HepG2 (cell line): ENCODE data around the gene THBS2. TPM values are rescaled to one million over a fixed set of nuclear protein-coding genes. Genes with fewer than 3 reads are reported as not detected.

Experiments used
- ATAC-seq: fragments of 200-7000 bp; cut with Tn5 transposase; 3 replicates; pipeline ENCODE4 v1.9.1; 2020; ENCODE audit warnings: mild to moderate bottlenecking, moderate library complexity
- BruUV-seq: library from RNA; stranded (reverse); fragments of 400-500 nt; replicated peaks from 2 replicates; lab custom pipeline; 2021; lab: Mats Ljungman, UMichigan
- CTCF ChIA-PET: fragments of 300-600 bp; formaldehyde crosslinking; extraction: SDS; loops from one replicate; lab custom pipeline; 2021; ENCODE audit warnings: low total read pairs, inconsistent platforms, low intra/inter-chr PET ratio; lab: Yijun Ruan, JAX
- POLR2A ChIA-PET: fragments of 350-600 bp; sonication (Branson Sonifier 250); formaldehyde crosslinking; loops from one replicate; lab custom pipeline; 2020; ENCODE audit warnings: antibody characterized with exemption, inconsistent platforms; lab: Yijun Ruan, JAX
- DNase-seq: peaks from one replicate; pipeline ENCODE4 v3.0.0-alpha.2; 2015; ENCODE audit warnings: low spot score
- FAIRE-seq: peaks from 3 replicates; lab custom pipeline; 2011; peaks lifted over from hg19 to GRCh38; lab: Jason Lieb, UNC
- H2AFZ ChIP-seq: one replicate; pipeline ENCODE4 v1.6.1; 2011; ENCODE audit warnings: low read length, inconsistent platforms
- H3K27ac ChIP-seq: fragments of 300-600 bp; 3 replicates; pipeline ENCODE4 v1.8.0; 2011; ENCODE audit warnings: mixed run types, mild to moderate bottlenecking, mixed read lengths, low read length, inconsistent platforms; ENCODE audit not compliant: insufficient read depth; ENCODE audit errors: extremely low read length
- H3K27me3 ChIP-seq, 2 experiments: fragments of 200-600 bp in 1 of 2; 2 replicates in 1 of 2; 3 replicates in 1 of 2; pipeline versions ENCODE4 v1.6.0 to v1.8.0; 2011; ENCODE audit warnings: low read length in 2 of 2, mild to moderate bottlenecking in 2 of 2, moderate library complexity in 2 of 2, inconsistent platforms in 1 of 2; ENCODE audit not compliant: insufficient read depth in 2 of 2, control insufficient read depth in 1 of 2
- H3K36me3 ChIP-seq, 2 experiments: fragments of 200-600 bp in 1 of 2; replicated peaks in 1 of 2; 2 replicates in 1 of 2; 3 replicates in 1 of 2; pipeline versions ENCODE4 v1.5.1 to v1.8.0; 2011; ENCODE audit warnings: low read length in 2 of 2, inconsistent platforms in 1 of 2; ENCODE audit not compliant: insufficient read depth in 2 of 2, control insufficient read depth in 1 of 2
- H3K4me1 ChIP-seq: 2 replicates; pipeline ENCODE4 v1.5.1; 2012; ENCODE audit warnings: low read length, inconsistent platforms; ENCODE audit not compliant: insufficient read depth
- H3K4me2 ChIP-seq: 2 replicates; pipeline ENCODE4 v1.6.0; 2011; ENCODE audit warnings: low read depth, low read length, inconsistent platforms
- H3K4me3 ChIP-seq, 3 experiments: fragments of 200-600 bp in 1 of 3; sonication (generic), shearing (Covaris generic) in 1 of 3; replicated peaks in 1 of 3; 2 replicates each; pipeline ENCODE4 v1.5.1; 2011 to 2016; ENCODE audit warnings: low read length in 3 of 3, inconsistent platforms in 2 of 3, low read depth in 2 of 3, mild to moderate bottlenecking in 2 of 3, control low read depth in 1 of 3, mixed read lengths in 1 of 3; ENCODE audit not compliant: insufficient read depth in 1 of 3
- H3K79me2 ChIP-seq: one replicate; pipeline ENCODE4 v1.6.1; 2011; ENCODE audit warnings: low read length, inconsistent platforms; ENCODE audit not compliant: insufficient read depth
- H3K9ac ChIP-seq: 2 replicates; pipeline ENCODE4 v1.6.0; 2011; ENCODE audit warnings: mild to moderate bottlenecking, low read depth, low read length, inconsistent platforms; ENCODE audit not compliant: insufficient read depth
- H3K9me3 ChIP-seq: 2 replicates; pipeline ENCODE4 v1.5.1; 2012; ENCODE audit warnings: mild to moderate bottlenecking, low read length
- H4K20me1 ChIP-seq: 2 replicates; pipeline ENCODE4 v1.6.0; 2011; ENCODE audit warnings: inconsistent platforms, mild to moderate bottlenecking, low read length, moderate library complexity; ENCODE audit not compliant: insufficient read depth
- HHEX ChIP-seq: IDR thresholded peaks from 2 replicates; pipeline ENCODE4 v1.6.1; 2016; ENCODE audit warnings: control low read depth
- HNF1B ChIP-seq: sonication (generic); formaldehyde crosslinking; IDR thresholded peaks from 2 replicates; pipeline ENCODE4 v1.5.1; 2020; ENCODE audit warnings: mild to moderate bottlenecking, moderate library complexity, missing genetic modification reagents
- MNT ChIP-seq: fragments of 450-650 bp; IDR thresholded peaks from 2 replicates; pipeline ENCODE4 v1.6.1; 2016
- SUZ12 ChIP-seq: fragments of 150-350 bp; IDR thresholded peaks from 2 replicates; pipeline ENCODE4 v1.6.1; 2014; ENCODE audit warnings: low read depth, low read length
- ZNF207 ChIP-seq: fragments of 450-650 bp; IDR thresholded peaks from 2 replicates; pipeline ENCODE4 v1.6.1; 2016; ENCODE audit warnings: antibody characterized with exemption, borderline replicate concordance
- ZNF256 ChIP-seq: sonication (generic); formaldehyde crosslinking; conservative IDR thresholded peaks from 2 replicates; pipeline ENCODE4 v1.4.0; 2020; ENCODE audit warnings: missing genetic modification reagents
- ZNF672 ChIP-seq: sonication (generic); formaldehyde crosslinking; IDR thresholded peaks from 2 replicates; pipeline ENCODE4 v1.8.1; 2022; ENCODE audit warnings: missing genetic modification reagents
- ZSCAN5A ChIP-seq: sonication (generic); formaldehyde crosslinking; IDR thresholded peaks from 2 replicates; pipeline ENCODE4 v1.8.0; 2022; ENCODE audit warnings: mild to moderate bottlenecking, missing genetic modification reagents, borderline replicate concordance
- WGBS: methylation state at CpG from one replicate; pipeline ENCODE4 v1.1.6; 2017; ENCODE audit warnings: low lambda C conversion rate; 5-methylcytosine and 5-hydroxymethylcytosine counted together
- in situ Hi-C: cut with HindIII; loops from 2 replicates; pipeline ENCODE4 v1.10.0; 2017; ENCODE audit warnings: low pct_unique_long_range_greater_than_20kb; ENCODE audit not compliant: extremely low pct_ligation_motif_present
- intact Hi-C: fragments of 100-400 bp; cut with micrococcal nuclease; formaldehyde crosslinking; loops from one replicate; pipeline ENCODE4 v1.10.0; 2022; ENCODE audit not compliant: unreplicated experiment
- polyA plus RNA-seq, 8 experiments: library from polyadenylated mRNA; depleted of rRNA in 3 of 8; stranded (reverse) in 7 of 8; unstranded in 1 of 8; fragments of >200 nt; fragmentation: Illumina TruSeq in 4 of 8; extraction: Trizol in 4 of 8; gene quantifications; 2 replicates each; pipeline versions ENCODE4 v1.2.1 to v1.2.3, GENCODE V29; 2011 to 2016; ENCODE audit warnings: low read depth in 4 of 8, missing spikeins in 1 of 8, mixed read lengths in 1 of 8; ENCODE audit not compliant: insufficient read depth in 1 of 8
- total RNA-seq, 5 experiments: library from RNA; depleted of rRNA; stranded (reverse); fragments of >200 nt; fragmentation: Illumina TruSeq; extraction: Trizol; gene quantifications; 2 replicates each; pipeline ENCODE4 v1.2.3, GENCODE V29; 2016; ENCODE audit warnings: low read depth in 1 of 5

THBS2 gene
- total and polyA plus RNA-seq, 2 of the 13 experiments (the other 11 are each of a cell fraction or from before 2014, with no cell fraction given): 0.12 to 0.15 TPM

- TF ChIP-seq MNT: peak; percentile 98
- TF ChIP-seq HHEX (CRISPR knock-in tag): no peak
- TF ChIP-seq ZSCAN5A: no peak
- TF ChIP-seq ZNF207: 0 out of 2 replicates have a peak, but pooled peaks have one; percentile 33
- no peak for TF ChIP-seq ZNF672
Observed at GRCh38 chr6:169247419-169247818, 6.2 kb downstream of the THBS2 start (continued).

GRCh38 chr6:169246445-169246844 is 7.2 kb downstream of the THBS2 start:
- in situ Hi-C loops (no loop called here), intact Hi-C loops (no loop called here)
- CTCF ChIA-PET: no interaction called here
- FAIRE-seq: no peak
- 0 out of 2 replicates have a peak, but pooled peaks cover 7% of the 10 kb centered on the region for H3K4me1 ChIP-seq
- no TSS peak for BruUV-seq
- no peaks in the 10 kb centered on the region for H3K79me2 ChIP-seq
- POLR2A ChIA-PET: interaction anchor here (0.6 kb wide), 1 partner anchor 46 kb away, joined by 3 read pairs; no protein-coding TSS in a partner anchor
- H3K27ac ChIP-seq: no peak overlapping the region
- H3K9ac ChIP-seq: no peak overlapping the region
- no peak for DNase-seq
- no peak for ATAC-seq
- no peaks in the 10 kb centered on the region for H3K36me3 ChIP-seq
- peaks cover 7 to 30% of the 10 kb centered on the region in 2 experiments; a peak in 4 of 5 replicates for H3K27me3 ChIP-seq
- H3K4me3 ChIP-seq: no peak overlapping the region
- no peak overlapping the region for H2AFZ ChIP-seq
- H4K20me1 ChIP-seq: no peaks in the 10 kb centered on the region
- WGBS: 16% methylated on average over 5 of the region's 6 CpGs
- H3K9me3 ChIP-seq: no peaks in the 10 kb centered on the region
- no peak for TF ChIP-seq ZNF256 (CRISPR knock-in tag)
- no peak for TF ChIP-seq SUZ12
- TF ChIP-seq HNF1B (CRISPR knock-in tag): no peak
- TF ChIP-seq, all 625 proteins: peak for 0
- no peak overlapping the region for H3K4me2 ChIP-seq
